GM18511 (cell line): ENCODE data around the gene BRI3.

ENCODE experiments used
- ATAC-seq: cut with Tn5 transposase; IDR thresholded peaks from one replicate; pipeline ENCODE4 v1.9.1; 2021; ENCODE audit warnings: mild to moderate bottlenecking, moderate library complexity; ENCODE audit not compliant: unreplicated experiment

BRI3 gene, protein sequence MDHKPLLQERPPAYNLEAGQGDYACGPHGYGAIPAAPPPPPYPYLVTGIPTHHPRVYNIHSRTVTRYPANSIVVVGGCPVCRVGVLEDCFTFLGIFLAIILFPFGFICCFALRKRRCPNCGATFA

DNA sequence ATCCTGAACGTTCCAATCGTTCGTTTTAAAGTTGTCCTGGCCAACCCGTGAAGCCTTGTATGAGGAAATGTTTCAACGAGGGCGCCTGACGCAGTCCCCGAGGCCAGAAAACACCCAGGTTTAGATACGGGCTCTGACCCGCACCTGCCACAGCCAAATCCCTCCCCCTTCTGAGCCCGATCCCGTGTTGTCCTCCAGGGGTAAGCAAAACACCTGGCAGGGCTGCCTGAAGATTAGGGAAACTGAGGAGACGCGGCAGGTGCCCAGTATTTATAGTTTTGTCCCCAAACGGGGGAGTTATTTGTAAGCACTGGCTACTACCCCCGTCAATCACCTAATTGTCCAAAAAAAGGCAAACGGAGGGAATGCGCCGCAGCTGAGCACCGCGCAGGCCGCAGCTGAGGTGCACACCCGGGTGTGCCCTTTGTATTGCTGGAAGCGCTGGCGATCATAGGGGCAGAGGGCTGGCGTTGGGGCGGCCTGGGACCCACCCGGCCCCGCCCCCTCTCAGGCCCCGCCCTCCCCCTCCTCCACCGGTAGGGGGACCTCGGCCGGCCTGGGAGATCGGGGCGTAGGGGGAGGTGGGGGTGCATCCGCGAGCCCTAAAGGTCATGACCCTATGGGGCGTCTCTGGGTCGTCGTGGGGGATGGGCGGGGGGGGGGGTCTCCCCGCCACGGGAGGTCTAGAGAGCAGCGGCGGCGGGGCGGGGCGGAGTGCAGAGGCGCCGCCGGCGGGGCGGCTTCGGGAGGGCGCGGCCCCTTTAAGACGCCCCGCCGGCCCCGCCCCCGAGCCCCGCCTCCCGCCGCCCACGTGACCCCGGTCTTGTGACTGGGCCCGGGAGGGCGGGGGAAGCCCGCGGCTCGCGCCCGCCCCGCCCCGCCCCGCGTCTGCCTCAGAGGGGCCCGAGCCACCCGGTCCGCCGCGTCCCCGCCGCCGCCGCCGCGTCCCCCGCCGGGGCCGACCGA, at the start of gene BRI3:
Gene BRI3, plus strand, starts transcription at position 896 of the 966 bp plus-strand sequence. CDS start 110 bp downstream, outside the sequence.
- ATAC-seq = peak; percentile 87

DNA sequence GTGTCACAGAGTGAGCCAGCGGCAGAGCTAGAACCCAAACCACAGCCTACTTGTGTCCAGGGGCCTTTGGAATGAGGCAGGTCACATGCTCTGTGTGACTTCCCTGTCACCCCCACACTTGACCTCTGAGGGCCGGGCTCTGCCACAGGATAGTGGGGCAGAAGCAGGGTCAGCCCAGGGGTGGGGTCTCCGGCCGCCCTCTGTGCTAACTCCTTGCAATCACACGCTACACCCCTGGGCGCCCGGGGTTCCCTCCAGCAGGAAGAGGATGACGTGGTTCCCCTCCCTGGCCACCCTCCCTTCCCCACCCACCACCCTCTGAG, 49.3 kb upstream of the BRI3 start:
- ATAC-seq = no peak

DNA sequence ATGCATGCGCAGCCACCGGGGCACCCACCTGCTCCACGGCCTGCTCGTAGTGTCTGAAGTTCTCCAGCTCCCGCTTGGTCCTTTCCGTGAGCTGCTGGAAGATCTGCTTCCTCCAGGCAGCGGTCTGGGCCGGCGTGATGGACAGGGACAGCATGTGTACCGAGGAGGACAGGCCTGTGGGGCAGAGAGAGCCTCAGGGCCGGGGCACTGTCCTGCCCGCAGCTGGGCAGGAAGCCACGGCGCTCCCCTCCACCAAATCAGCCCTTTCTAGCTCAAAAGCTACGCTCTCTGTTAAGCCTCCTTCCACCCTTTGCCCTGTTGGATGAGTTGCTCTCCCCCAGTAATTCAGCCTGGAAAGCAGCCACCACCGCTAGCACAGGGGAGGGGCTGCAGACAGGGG, 48.7 kb upstream of the BRI3 start:
- ATAC-seq = no peak

DNA sequence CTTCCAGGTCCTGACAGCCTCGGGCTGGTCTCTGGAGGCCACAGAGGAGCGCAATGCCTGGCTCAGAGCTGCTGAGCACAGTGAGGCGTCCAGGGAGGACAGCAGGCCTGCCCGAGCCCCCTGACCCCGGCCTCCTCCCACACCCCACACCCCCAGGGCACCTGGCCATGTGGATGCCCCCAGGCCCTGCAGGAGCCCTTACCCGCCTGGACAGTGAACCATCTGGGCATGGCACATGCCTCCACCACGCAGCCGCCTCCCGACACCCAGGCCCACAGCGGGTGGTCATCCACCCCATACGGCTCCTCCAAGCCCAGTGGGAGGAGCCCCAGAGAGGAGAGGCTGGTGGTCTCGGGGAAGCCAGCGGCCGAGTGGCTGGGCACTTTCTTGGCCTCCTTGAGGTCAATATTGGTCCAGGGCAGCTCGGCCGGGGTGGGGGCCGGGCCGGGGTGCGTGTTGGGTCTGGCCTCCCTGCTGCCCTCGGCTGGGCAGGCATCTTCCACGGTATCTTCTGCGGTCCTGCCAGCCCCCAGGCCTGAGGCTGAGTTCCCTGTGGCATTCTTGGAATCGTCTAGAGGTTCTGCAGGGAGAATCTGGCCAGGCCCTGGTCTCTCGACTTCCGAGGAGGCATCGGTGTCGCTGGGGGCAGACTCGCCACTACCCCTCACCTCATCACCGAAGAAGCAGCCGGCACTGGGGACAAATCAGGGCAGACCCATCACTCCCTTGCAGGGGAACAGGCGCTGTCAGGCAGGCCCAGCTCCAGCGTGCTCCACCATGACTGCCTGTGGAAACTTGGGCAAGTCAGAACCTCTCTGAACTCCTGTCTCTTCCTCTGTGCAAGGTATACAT, 48.0 kb upstream of the BRI3 start:
- ATAC-seq = no peak

DNA sequence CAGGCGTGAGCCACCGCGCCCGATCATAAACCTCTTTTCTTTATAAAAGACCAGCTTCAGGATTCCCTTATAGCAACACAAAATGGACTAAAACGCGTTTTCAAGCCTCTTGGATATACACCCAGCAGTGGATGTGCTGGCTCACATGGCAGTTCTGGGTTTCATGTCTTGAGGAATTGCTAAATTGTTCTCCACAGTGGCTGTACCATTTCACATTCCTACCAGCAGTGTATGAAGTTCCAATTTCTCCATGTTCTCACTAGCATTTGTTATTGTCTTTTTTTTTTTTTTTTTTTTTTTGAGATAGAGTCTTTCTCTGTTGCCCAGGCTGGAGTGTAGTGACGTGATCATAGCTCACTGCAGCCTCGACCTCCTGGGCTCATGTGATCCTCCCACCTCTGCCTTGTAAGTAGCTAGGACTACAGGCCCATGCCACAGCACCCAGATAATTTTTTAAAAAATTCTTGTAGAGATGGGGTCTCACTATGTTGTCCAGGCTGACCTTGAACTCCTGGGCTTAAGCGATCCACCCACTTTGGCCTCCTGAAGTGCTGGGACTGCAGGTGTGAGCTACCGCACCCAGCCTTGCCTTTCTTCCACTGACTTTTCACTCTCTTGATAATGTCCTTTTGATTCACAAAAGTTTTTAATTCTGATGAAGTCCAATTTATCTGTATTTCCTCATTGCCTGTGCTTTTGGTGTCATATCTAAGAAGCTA, 46.9 kb upstream of the BRI3 start:
- no peak for ATAC-seq

DNA sequence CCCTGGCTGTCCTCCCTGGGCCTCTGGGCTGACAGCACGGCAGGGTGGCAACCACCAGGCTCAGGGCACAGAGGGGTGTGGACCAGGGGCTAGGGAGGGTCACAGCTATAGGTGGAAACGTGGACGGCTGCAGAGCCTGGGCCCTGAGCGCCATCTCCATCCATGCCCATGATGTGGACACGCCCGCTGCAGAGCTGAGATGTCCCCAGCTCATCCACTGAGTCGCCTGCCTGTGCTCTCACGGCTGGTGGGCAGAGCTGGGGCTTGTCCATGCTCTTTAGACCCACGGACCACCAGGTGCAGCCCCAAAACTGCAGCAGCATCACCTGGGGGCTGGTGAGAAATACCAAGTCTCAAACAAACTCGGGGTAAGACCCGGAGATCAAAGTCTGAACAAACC, 45.6 kb upstream of the BRI3 start:
- no peak for ATAC-seq

DNA sequence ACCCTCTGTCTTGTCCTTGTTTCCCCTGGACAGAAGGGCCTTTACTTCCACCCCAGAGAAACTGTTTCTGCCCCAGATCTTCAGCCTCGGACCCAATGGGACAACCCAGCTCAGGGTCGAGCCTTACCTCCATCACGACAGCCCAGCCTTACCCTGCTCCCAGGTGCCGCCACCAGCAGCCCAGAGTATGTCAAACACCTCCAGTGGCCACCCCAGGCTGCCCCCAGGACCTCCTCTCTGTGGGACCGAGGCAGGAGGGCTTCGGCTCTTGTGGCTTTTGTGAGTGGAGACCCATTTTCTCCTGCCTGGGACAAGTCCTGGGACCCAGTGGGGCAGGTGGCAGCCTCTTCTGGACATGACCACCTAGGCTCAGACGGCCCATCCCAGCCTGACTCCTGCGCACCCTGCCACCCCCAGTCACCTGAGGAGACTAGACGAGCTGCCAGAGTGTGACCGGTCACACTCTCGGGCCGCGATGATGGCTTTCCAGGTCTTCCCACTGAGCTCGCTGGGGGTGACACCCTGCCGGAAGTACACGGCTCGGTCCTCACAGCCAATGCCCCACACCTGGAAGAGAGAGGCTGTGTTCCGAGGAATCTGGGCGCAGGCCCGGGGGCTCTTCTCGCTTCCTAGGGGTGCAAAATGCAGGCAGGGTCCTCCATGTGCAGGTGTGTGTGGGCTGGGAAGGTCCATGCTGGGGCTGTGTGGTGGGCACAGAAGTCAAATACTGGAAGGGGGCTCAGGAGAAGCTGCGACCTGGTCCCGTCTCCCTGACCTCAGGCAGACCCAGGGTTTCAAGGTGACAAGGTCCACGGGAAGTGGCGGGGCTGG, 44.9 kb upstream of the BRI3 start:
- ATAC-seq = no peak

DNA sequence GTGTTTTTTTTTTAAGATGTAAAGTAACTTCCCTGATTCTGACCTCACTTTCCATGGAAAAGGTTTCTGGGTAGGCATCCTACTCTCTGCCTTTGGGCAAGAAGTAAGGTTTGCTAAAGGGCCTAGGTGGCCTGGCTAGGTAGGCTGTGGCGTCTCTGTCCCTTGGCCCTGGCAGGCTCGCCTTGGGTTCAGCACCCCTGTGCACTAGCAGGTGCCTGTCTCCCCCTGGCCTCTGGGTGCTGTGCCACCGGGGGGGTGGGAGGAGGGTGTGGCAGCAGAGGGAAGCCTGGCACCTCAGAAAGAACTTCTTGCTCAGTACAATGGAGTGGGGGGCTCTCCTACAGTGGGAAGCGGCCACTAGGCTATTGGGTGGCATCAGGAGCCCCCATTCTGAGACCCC, 43.4 kb upstream of the BRI3 start:
- ATAC-seq = no peak

DNA sequence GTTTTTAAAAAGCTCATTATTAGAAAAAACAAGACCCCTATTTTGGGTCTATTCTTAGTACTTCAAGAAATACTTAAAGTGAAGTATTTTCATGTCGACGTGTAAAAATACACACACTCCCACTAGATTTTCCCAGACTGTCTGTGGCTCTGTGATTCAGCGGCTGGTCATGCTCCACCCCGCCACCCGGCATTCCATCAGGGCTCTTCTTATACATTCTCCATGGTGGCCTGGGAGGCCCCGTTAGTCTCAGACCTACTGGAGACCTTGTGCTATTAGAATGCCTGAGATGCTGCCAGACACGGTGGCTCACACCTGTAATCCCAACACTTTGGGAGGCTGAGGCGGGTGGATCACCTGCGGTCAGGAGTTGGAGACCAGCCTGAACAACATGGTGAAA, 42.5 kb upstream of the BRI3 start:
- no peak for ATAC-seq

DNA sequence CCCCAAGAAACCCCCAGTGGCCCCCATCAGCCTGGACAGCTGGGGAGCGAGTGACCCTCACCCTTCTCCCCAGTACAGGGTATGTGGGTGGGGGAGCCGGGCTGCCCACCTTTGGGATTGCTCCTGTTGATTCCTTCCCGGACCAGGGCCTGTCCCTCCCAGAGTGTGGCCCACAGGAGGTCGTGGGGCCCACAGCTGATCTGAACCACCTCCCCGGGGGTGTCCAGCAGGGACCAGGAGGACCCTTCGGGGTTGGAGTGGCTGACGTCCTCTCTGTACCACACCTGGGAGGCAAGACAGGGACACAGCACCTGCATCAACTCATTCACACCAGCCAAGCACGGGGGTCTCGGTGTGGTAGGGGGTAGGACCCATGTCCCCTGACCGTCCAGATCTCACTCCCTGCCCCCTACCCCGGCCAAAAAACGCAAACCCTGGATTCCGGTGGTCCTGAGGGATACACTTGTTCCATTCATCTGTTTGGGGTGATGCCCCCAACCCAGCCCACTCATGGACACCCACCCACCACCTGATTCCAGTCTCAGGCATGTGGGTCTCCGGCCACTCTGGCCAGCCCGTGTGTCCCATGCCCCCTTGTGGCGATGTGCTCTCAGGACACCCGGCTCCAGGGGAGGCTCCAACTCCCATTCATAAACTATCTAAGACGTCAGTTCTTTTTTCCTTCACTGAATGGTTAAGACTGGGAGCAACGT, 40.4 kb upstream of the BRI3 start:
- ATAC-seq = peak; percentile 67

DNA sequence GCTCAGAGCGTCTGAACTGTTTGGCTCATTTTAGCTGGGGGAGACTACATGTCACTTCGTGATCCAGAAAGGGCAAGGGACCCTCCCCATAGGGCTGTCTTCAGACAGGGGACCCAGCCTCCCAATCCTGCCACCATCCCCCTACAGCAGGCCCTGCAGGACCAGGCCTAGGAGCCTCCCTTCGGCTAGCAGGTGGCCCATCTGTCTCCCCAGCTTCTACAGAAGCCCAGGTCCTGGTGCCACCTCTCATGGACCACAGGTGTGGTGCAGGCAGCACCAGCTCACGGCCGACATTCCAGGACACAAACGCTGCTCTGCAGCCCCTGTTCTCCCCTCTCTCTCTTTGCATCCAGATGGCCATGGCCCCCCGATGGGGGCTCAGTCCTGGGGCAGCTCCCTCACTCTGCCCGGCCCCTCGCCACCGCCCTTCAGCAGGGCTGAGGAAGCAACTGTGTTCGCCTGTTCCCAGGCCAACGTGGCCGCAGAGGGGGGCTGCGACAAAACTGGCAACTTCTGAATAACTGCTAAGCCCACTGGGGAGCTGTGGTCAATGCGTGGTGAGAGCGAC, 39.7 kb upstream of the BRI3 start:
- peak; percentile 24 for ATAC-seq

DNA sequence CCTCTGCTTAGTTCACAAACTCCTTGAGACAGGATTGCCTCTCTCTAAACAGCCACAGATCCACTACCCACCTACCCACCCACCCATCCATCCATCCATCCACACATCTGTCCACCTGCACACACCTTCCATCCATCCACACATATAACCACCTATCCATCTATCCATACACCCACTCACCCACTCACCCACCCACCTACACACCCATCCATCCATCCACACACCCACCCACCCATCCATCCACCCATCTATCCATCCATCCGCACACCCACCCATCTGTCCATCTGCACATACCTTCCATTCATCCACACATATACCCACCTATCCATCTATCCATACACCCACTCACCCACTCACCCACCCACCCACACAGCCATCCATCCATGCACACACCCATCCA, 39.1 kb upstream of the BRI3 start:
- no peak for ATAC-seq

DNA sequence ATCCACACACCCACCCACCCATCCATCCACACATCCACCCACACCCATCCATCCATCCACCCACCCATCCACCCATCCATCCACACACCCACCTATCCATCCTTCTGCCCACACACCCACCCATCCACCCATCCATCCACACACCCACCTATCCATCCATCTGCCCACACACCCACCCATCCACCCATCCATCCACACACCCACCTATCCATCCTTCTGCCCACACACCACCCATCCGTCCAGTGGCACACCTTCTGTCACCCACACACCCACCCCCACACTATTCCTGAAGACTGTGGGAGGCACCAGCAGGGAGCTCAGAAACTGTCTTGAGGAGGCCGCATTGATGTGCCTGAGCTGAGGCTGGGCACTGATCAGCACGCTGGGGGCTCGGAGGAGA, 38.6 kb upstream of the BRI3 start:
- no peak for ATAC-seq

DNA sequence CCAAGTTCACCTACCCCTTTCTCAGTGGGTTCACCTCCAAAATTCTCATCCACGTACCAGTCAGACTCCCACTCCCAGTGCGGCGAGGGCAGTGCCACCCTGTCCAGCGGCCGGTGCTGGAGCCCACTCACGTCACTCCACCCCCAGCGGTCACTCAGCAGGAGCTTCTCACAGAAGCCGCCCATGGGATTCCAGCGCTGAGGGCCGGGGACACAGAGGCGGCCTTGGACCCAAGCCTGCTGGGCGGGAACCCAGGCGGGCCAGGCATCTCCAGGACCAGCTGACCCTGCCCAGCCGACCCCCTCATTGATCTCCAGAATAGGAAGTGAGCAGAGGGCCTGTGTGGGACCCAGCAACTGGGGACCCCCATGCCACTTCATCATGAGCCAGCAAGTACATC, 36.6 kb upstream of the BRI3 start:
- ATAC-seq = no peak

DNA sequence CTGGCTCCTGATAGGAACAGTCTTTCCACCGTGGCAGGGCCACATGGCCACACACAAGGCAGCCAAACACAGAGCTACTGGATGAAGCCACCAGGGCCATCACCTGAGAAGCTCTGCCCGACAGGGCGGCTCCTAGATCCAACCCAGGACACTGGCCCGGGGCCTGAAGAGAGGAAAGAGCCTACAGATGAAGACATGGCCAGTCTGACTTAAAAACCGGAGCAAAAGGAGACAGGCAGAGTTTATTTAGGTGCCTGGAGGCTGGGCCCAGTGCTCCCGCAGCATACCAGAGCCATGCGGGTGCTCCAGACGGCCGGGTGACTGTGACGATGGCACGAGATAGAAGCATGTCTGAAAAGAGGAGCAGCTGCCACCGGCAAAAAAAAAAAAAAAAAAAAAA, 33.3 kb upstream of the BRI3 start:
- no peak for ATAC-seq

DNA sequence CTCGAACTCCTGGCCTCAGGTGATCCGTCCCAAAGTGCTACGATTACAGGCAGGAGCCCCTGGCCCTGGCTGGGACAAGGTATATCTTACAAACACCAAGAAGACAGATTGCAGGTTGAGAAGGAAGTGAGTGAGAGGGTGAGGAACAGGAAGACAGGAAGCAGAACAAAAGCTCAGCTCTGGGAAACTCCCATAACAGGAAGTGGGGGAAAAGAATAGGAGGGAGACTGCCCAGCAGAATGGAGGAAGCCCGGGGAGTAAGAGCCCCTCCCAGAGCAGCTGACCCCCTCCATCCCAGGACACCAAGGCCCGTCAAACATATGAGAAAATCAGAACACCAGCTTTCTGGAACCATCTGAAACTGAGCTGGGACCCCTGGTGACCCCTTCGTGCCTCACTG, 32.4 kb upstream of the BRI3 start:
- no peak for ATAC-seq

DNA sequence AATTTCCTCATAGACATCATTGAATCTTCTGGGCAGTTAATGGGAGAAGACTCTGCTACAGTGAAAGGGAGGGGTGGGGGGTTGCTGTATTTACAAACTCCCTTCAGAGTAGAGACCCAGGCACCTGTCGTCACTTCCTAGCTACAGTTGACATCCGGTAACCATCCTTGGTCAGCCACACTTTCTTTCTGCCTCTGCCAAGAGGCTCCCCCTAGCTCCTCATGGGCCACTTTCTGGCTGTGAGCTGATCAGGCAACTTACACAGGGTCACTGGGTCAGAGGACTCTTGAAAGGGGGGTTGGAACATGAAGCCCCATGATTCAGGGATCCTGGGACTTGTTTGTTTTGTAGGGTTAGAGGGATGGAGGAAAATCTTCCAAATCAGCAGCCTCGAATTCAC, 30.7 kb upstream of the BRI3 start:
- no peak for ATAC-seq

DNA sequence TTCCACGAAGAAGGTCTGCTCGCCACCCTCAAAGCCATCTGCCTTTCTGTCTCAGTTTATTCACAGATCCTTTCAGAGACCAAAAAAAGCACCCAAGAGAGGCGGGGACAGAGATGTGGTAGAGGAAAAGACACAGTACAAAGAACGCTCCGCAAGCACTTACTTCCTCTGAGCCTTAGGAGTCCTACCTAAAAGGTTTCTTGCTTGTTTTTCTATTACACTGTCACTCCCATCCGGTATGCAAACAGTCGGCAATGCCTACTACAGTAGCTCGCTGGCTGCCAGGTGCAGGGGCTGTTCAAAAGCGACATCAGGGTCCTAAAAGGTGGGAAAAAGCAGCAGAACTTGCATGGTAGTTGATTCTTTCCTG, 30.3 kb upstream of the BRI3 start:
- peak; percentile 28 for ATAC-seq
